A673 (cell line): ENCODE measurements around the gene CLTA. TPM values are rescaled to one million over a fixed set of nuclear protein-coding genes. Genes with fewer than 3 reads are reported as not detected.
A peak's percentile ranks its signal among the peaks of the same experiment; 100 is the strongest.

Source experiments
- BruUV-seq: library from RNA; stranded (reverse); fragments of 400-500 nt; replicated peaks from 2 replicates; lab custom pipeline; 2021; lab: Mats Ljungman, UMichigan
- CTCF ChIA-PET: fragments of 300-600 bp; sonication (Branson Sonifier 250); formaldehyde crosslinking; loops from one replicate; lab custom pipeline; 2022; ENCODE audit warnings: antibody characterized with exemption; lab: Charles Lee
- POLR2A ChIA-PET: fragments of 300-600 bp; sonication (Branson Sonifier 250); formaldehyde crosslinking; loops from one replicate; lab custom pipeline; 2022; ENCODE audit warnings: antibody characterized with exemption; ENCODE audit not compliant: low non-redundant PET; lab: Charles Lee
- DNase-seq: peaks from one replicate; pipeline ENCODE4 v3.0.0-alpha.2; 2015; ENCODE audit warnings: low spot score
- H3K27ac ChIP-seq: fragments of 200-600 bp; sonication (generic); 2 replicates; pipeline ENCODE4 v1.5.1; 2016; ENCODE audit warnings: mixed run types, low read depth, mild to moderate bottlenecking, mixed read lengths, antibody characterized with exemption, low read length; ENCODE audit not compliant: poor library complexity, severe bottlenecking
- H3K27me3 ChIP-seq: fragments of 200-600 bp; sonication (generic); replicated peaks from 2 replicates; pipeline ENCODE4 v1.6.1; 2017; ENCODE audit warnings: mixed run types, low read depth, mild to moderate bottlenecking, mixed read lengths, antibody characterized with exemption, low read length; ENCODE audit not compliant: insufficient read depth, poor library complexity
- H3K36me3 ChIP-seq: fragments of 200-600 bp; sonication (generic); 2 replicates; pipeline ENCODE4 v1.6.1; 2016; ENCODE audit warnings: mixed run types, mild to moderate bottlenecking, mixed read lengths, antibody characterized with exemption, low read length; ENCODE audit not compliant: insufficient read depth, poor library complexity, severe bottlenecking
- H3K4me1 ChIP-seq: fragments of 200-600 bp; sonication (generic); 2 replicates; pipeline ENCODE4 v1.6.1; 2017; ENCODE audit warnings: mixed run types, mild to moderate bottlenecking, mixed read lengths, antibody characterized with exemption, low read length; ENCODE audit not compliant: insufficient read depth, poor library complexity, severe bottlenecking
- H3K4me3 ChIP-seq: fragments of 200-600 bp; sonication (generic); 2 replicates; pipeline ENCODE4 v1.5.1; 2016; ENCODE audit warnings: low read depth, mixed run types, mild to moderate bottlenecking, mixed read lengths, low read length; ENCODE audit not compliant: poor library complexity, severe bottlenecking
- H3K9me3 ChIP-seq: fragments of 200-600 bp; sonication (generic); 2 replicates; pipeline ENCODE4 v1.6.1; 2016; ENCODE audit warnings: mixed run types, low read depth, mild to moderate bottlenecking, mixed read lengths, antibody characterized with exemption, low read length; ENCODE audit not compliant: poor library complexity, severe bottlenecking
- EZH2 ChIP-seq: fragments of 200-600 bp; sonication (generic); IDR thresholded peaks from 2 replicates; pipeline ENCODE4 v1.6.1; 2017; ENCODE audit warnings: borderline replicate concordance, low read depth, mild to moderate bottlenecking, mixed read lengths, antibody characterized with exemption, low read length; ENCODE audit not compliant: poor library complexity, severe bottlenecking
- intact Hi-C: fragments of 100-400 bp; cut with micrococcal nuclease; formaldehyde crosslinking; loops from one replicate; pipeline ENCODE4 v1.10.0; 2022; ENCODE audit not compliant: unreplicated experiment
- total RNA-seq: library from RNA; stranded (reverse); gene quantifications from 2 replicates; pipeline ENCODE4 v1.2.3, GENCODE V29; 2021
- TF ChIP-seq, protein P1 (sequence below): fragments of 300-800, 200-600 bp; sonication (generic); conservative IDR thresholded peaks from 2 replicates; pipeline ENCODE4 v1.5.1; 2017; ENCODE audit warnings: low read depth, mild to moderate bottlenecking, antibody characterized with exemption, low read length, moderate library complexity, mixed read lengths

CLTA gene
- total RNA-seq, 1 experiment from 2014 or later, result 226 TPM

DNA sequence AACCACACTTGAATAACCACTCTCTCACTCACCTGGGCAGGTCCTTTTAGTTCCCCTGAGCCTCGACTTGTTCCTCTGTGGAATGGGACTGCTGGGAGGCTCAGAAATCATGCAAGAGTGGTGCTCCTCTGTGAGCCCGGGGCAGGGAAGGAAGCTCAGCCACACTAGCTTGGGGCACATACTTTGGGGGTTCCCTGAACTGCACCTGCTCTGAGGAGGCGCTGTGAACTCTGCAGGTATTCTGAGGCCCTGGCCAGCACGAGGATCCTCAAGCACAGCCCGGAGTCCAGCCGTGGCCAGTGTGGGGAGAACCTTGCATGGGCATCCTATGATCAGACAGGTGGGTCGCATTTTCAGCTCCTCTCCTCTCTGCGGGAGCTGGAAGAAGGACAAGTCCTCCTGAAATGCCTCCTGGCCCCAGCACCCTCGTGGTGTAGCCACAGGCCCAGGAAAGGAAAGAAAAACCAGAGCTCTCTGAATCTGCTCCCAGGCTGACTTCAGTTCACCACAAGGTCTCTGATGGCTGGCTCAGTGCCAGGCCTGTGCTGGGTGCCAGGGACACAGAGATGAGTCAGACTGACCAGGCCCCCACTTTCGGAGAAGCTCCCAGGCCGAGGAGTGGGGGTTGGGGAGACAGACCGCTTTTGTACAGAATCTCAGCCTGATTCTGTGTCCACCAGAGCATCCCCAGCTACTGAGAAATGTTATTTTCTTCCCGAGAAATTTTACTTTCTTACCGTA, 42.2 kb upstream of the CLTA start:
- ChIA-PET POLR2A (no interaction called here), CTCF (no interaction called here)
- no TSS peak for BruUV-seq
- Histone ChIP-seq H3K27me3 (no peaks in the 10 kb centered on the region), H3K9me3 (no peaks in the 10 kb centered on the region), H3K4me1 (no peaks in the 10 kb centered on the region), H3K4me3 (no peak overlapping the region), H3K27ac (no peak overlapping the region), H3K36me3 (no peaks in the 10 kb centered on the region)
- TF ChIP-seq EZH2, result no peak
- TF ChIP-seq, protein P1, sequence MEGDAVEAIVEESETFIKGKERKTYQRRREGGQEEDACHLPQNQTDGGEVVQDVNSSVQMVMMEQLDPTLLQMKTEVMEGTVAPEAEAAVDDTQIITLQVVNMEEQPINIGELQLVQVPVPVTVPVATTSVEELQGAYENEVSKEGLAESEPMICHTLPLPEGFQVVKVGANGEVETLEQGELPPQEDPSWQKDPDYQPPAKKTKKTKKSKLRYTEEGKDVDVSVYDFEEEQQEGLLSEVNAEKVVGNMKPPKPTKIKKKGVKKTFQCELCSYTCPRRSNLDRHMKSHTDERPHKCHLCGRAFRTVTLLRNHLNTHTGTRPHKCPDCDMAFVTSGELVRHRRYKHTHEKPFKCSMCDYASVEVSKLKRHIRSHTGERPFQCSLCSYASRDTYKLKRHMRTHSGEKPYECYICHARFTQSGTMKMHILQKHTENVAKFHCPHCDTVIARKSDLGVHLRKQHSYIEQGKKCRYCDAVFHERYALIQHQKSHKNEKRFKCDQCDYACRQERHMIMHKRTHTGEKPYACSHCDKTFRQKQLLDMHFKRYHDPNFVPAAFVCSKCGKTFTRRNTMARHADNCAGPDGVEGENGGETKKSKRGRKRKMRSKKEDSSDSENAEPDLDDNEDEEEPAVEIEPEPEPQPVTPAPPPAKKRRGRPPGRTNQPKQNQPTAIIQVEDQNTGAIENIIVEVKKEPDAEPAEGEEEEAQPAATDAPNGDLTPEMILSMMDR, result no peak
- intact Hi-C loops, result no loop called here
- peak; percentile 48 for DNase-seq

DNA sequence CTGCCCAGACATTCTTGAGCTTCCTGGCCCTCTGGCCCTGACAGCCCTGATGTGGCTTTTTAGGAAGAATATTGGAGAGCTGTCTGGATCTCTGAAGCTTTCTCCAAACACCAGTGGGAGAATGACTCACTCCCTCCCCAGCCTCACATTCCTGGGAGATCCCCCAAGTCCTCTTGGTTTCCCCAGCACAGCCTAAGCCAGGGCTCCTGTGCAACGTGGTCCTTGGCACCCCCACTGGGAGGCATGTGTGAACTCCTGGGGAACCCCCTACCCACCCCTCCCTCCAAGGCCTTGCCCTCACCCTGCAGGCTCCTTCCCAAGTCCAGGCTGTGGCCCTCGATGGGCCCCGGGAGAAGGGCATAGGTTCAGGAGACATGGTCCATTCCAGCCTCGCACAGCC, 41.5 kb upstream of the CLTA start:
- no peaks in the 10 kb centered on the region for H3K4me1 ChIP-seq
- BruUV-seq, result no TSS peak
- H3K27me3 ChIP-seq, result no peaks in the 10 kb centered on the region
- CTCF ChIA-PET, result no interaction called here
- no peak overlapping the region for H3K27ac ChIP-seq
- POLR2A ChIA-PET, result no interaction called here
- no peak overlapping the region for H3K4me3 ChIP-seq
- intact Hi-C loops, result no loop called here
- no peak for TF ChIP-seq EZH2
- TF ChIP-seq, protein P1, result no peak
- no peaks in the 10 kb centered on the region for H3K9me3 ChIP-seq
- no peaks in the 10 kb centered on the region for H3K36me3 ChIP-seq
- DNase-seq, result no peak

DNA sequence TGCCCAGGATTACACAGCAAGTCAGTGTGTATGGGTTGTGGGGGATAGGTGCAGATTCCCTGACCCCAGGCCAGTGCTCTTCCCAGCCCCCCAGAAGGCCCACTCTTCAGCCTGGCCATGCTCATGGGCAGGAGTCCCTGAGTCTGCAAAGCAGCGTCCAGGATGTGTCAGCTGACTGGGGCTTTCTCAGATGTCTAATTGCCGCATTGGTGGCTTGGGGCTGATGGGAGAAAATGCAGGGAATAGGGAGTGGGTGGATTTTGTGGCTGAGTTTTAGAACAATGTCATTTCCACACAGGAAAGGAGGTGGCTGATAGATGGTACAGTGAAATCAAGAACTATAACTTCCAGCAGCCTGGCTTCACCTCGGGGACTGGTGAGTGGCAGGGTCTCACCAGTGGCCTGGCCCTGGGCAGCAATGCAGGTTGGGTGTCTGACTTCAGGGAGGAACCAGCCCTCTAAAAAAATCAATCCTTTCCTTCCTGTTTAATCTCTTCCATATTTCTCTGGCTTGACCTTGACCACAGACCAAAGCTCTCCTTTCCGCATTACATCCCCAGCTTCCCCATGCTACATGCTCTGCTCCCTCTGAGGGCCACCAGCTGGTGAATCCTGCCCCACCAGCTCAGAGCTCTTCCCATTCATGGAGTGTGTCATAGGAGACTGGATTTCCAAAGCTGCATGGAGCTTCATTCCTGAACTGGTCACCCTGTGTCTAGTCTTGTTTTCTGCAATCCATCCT, 40.0 kb upstream of the CLTA start:
- ChIA-PET CTCF (no interaction called here), POLR2A (no interaction called here)
- Histone ChIP-seq H3K4me3 (no peak overlapping the region), H3K36me3 (no peaks in the 10 kb centered on the region), H3K27ac (no peak overlapping the region), H3K4me1 (peaks cover 6% of the 10 kb centered on the region), H3K27me3 (no peaks in the 10 kb centered on the region), H3K9me3 (no peaks in the 10 kb centered on the region)
- intact Hi-C loops, result no loop called here
- no TSS peak for BruUV-seq
- TF ChIP-seq, protein P1, result no peak
- no peak for TF ChIP-seq EZH2
- no peak for DNase-seq
